IMR-90 (cell line): ENCODE results near the gene NPY1R. TPM values are rescaled to one million over a fixed set of nuclear protein-coding genes. Genes with fewer than 3 reads are reported as not detected.
A peak's percentile ranks its signal among the peaks of the same experiment; 100 is the strongest.

Experiments
- ATAC-seq: fragments of 200-7000 bp; cut with Tn5 transposase; 2 replicates; pipeline ENCODE4 v1.9.1; 2020; ENCODE audit warnings: low read depth, mild to moderate bottlenecking, moderate library complexity
- BruUV-seq: library from RNA; stranded (reverse); fragments of 400-500 nt; replicated peaks from 2 replicates; lab custom pipeline; 2021; lab: Mats Ljungman, UMichigan
- CTCF ChIA-PET: fragments of 300-600 bp; formaldehyde crosslinking; extraction: SDS; loops from one replicate; lab custom pipeline; 2021; ENCODE audit warnings: antibody characterized with exemption; lab: Yijun Ruan, JAX
- POLR2A ChIA-PET: fragments of 300-600 bp; sonication (Branson Sonifier 250); formaldehyde crosslinking; loops from one replicate; lab custom pipeline; 2022; ENCODE audit warnings: antibody characterized with exemption; ENCODE audit not compliant: unreplicated experiment; lab: Charles Lee
- DNase-seq: peaks from one replicate; pipeline ENCODE4 v3.0.0; 2013
- H2AFZ ChIP-seq: replicated peaks from 2 replicates; pipeline ENCODE3; 2013; ENCODE audit warnings: low read length, mild to moderate bottlenecking; ENCODE audit not compliant: poor library complexity
- H2AK5ac ChIP-seq: 2 replicates; pipeline ENCODE4 v1.6.1; 2013; ENCODE audit warnings: low read depth, low read length, inconsistent platforms
- H2AK9ac ChIP-seq: replicated peaks from 2 replicates; pipeline ENCODE3; 2013; ENCODE audit warnings: mild to moderate bottlenecking, low read depth, low read length, moderate library complexity; ENCODE audit not compliant: poor library complexity
- H2BK120ac ChIP-seq: 2 replicates; pipeline ENCODE4 v1.6.1; 2013; ENCODE audit warnings: low read depth, low read length, inconsistent platforms
- H2BK15ac ChIP-seq: 3 replicates; pipeline ENCODE4 v1.6.1; 2013; ENCODE audit warnings: low read depth, low read length, inconsistent platforms
- H2BK20ac ChIP-seq: 2 replicates; pipeline ENCODE4 v1.6.1; 2013; ENCODE audit warnings: low read depth, mild to moderate bottlenecking, inconsistent platforms, low read length, moderate library complexity
- H2BK5ac ChIP-seq: 2 replicates; pipeline ENCODE4 v1.6.1; 2013; ENCODE audit warnings: mild to moderate bottlenecking, low read depth, low read length, inconsistent platforms; ENCODE audit not compliant: poor library complexity, severe bottlenecking
- H3K14ac ChIP-seq: replicated peaks from 2 replicates; pipeline ENCODE4 v1.6.1; 2013; ENCODE audit warnings: low read depth, low read length, inconsistent platforms
- H3K18ac ChIP-seq: 2 replicates; pipeline ENCODE4 v1.6.1; 2013; ENCODE audit warnings: low read depth, low read length, control low read depth
- H3K23ac ChIP-seq: 2 replicates; pipeline ENCODE4 v1.6.1; 2013; ENCODE audit warnings: low read depth, low read length, inconsistent platforms
- H3K27ac ChIP-seq: 2 replicates; pipeline ENCODE4 v1.5.1; 2013; ENCODE audit warnings: mild to moderate bottlenecking, control low read depth, low read length; ENCODE audit not compliant: insufficient read depth
- H3K27me3 ChIP-seq: 2 replicates; pipeline ENCODE4 v1.6.1; 2013; ENCODE audit warnings: low read length; ENCODE audit not compliant: control insufficient read depth, insufficient read depth
- H3K36me3 ChIP-seq: 2 replicates; pipeline ENCODE4 v1.6.1; 2013; ENCODE audit warnings: low read length, mixed read lengths; ENCODE audit not compliant: control insufficient read depth, insufficient read depth
- H3K4ac ChIP-seq: 2 replicates; pipeline ENCODE4 v1.6.1; 2013; ENCODE audit warnings: low read depth, low read length, inconsistent platforms
- H3K4me1 ChIP-seq: 2 replicates; pipeline ENCODE4 v1.6.1; 2013; ENCODE audit warnings: low read length, mixed read lengths; ENCODE audit not compliant: control insufficient read depth, insufficient read depth
- H3K4me2 ChIP-seq: 2 replicates; pipeline ENCODE4 v1.6.1; 2013; ENCODE audit warnings: low read depth, mild to moderate bottlenecking, control low read depth, low read length, moderate library complexity
- H3K4me3 ChIP-seq: 2 replicates; pipeline ENCODE4 v1.5.1; 2013; ENCODE audit warnings: low read depth, mild to moderate bottlenecking, control low read depth, low read length, moderate library complexity; ENCODE audit not compliant: insufficient read depth
- H3K56ac ChIP-seq: 2 replicates; pipeline ENCODE4 v1.6.1; 2013; ENCODE audit warnings: low read length, inconsistent platforms; ENCODE audit not compliant: insufficient read depth; ENCODE audit errors: extremely low read depth
- H3K79me1 ChIP-seq, 2 experiments: 2 replicates each; pipeline ENCODE4 v1.6.1; 2013; ENCODE audit warnings: low read length in 2 of 2, inconsistent platforms in 1 of 2, low read depth in 1 of 2
- H3K9ac ChIP-seq: 2 replicates; pipeline ENCODE4 v1.6.1; 2013; ENCODE audit warnings: low read depth, low read length, control low read depth
- H3K9me1 ChIP-seq: 2 replicates; pipeline ENCODE4 v1.6.1; 2013; ENCODE audit warnings: low read length, inconsistent platforms; ENCODE audit not compliant: insufficient read depth
- H3K9me3 ChIP-seq: 2 replicates; pipeline ENCODE4 v1.6.1; 2013; ENCODE audit warnings: low read length; ENCODE audit not compliant: control insufficient read depth, insufficient read depth
- H4K20me1 ChIP-seq: 2 replicates; pipeline ENCODE4 v1.6.1; 2013; ENCODE audit warnings: low read length, inconsistent platforms; ENCODE audit not compliant: insufficient read depth
- H4K5ac ChIP-seq: 2 replicates; pipeline ENCODE4 v1.6.1; 2013; ENCODE audit warnings: mild to moderate bottlenecking, low read depth, low read length, control low read depth
- H4K8ac ChIP-seq, 2 experiments: 2 replicates each; pipeline ENCODE4 v1.6.1; 2013; ENCODE audit warnings: low read depth in 2 of 2, low read length in 2 of 2, control low read depth in 1 of 2, inconsistent platforms in 1 of 2
- H4K91ac ChIP-seq: 2 replicates; pipeline ENCODE4 v1.6.1; 2013; ENCODE audit warnings: low read depth, low read length, inconsistent platforms; ENCODE audit not compliant: insufficient read depth
- CEBPB ChIP-seq: IDR thresholded peaks from 2 replicates; pipeline ENCODE4 v1.6.1; 2012; ENCODE audit warnings: low read depth, low read length, improper control_type of control experiment
- MAZ ChIP-seq: IDR thresholded peaks from 2 replicates; pipeline ENCODE4 v1.6.1; 2012; ENCODE audit warnings: low read depth, mild to moderate bottlenecking, low read length, improper control_type of control experiment, moderate library complexity, borderline replicate concordance
- RAD21 ChIP-seq: IDR thresholded peaks from 2 replicates; pipeline ENCODE4 v1.6.1; 2012; ENCODE audit warnings: low read length, improper control_type of control experiment
- RCOR1 ChIP-seq: IDR thresholded peaks from 2 replicates; pipeline ENCODE4 v1.6.1; 2012; ENCODE audit warnings: mild to moderate bottlenecking, low read length, improper control_type of control experiment; ENCODE audit not compliant: insufficient replicate concordance
- SMC3 ChIP-seq: fragments of 150-350 bp; IDR thresholded peaks from 2 replicates; pipeline ENCODE4 v1.6.1; 2016; ENCODE audit warnings: low read depth, mild to moderate bottlenecking, antibody characterized with exemption, low read length, moderate library complexity
- WGBS, 2 experiments: methylation state at CpG; one replicate each; pipeline versions ENCODE4 v1.1.5 to v1.1.7; 2013; ENCODE audit warnings: missing lambda C conversion rate in 2 of 2; ENCODE audit not compliant: insufficient read length in 1 of 2; ENCODE audit errors: extremely low coverage in 2 of 2; 5-methylcytosine and 5-hydroxymethylcytosine counted together
- dilution Hi-C: fragments of 300-500 bp; cut with HindIII; formaldehyde crosslinking; loops from one replicate; pipeline ENCODE4 v1.14.3; 2018; ENCODE audit warnings: low sequenced_read_pairs; ENCODE audit not compliant: unreplicated experiment
- in situ Hi-C: fragments of 300-500 bp; cut with MboI; formaldehyde crosslinking; loops from 3 replicates; pipeline ENCODE4 v1.14.3; 2019; ENCODE audit warnings: low sequenced_read_pairs, inconsistent platforms, mixed read lengths
- intact Hi-C: fragments of 100-400 bp; cut with micrococcal nuclease; formaldehyde crosslinking; loops from 2 replicates; pipeline ENCODE4 v1.10.0; 2022
- polyA plus RNA-seq, 3 experiments: library from polyadenylated mRNA; depleted of rRNA; stranded (reverse); fragments of >200 nt; gene quantifications; 2 replicates each; pipeline ENCODE4 v1.2.3, GENCODE V29; 2012; ENCODE audit warnings: low replicate concordance in 1 of 3
- total RNA-seq: library from RNA; depleted of rRNA; stranded (reverse); fragments of >200 nt; gene quantifications from 2 replicates; pipeline ENCODE4 v1.2.3, GENCODE V29; 2012

NPY1R gene
- total and polyA plus RNA-seq, 2 of the 4 experiments (the other 2 are of a cell fraction), result under 0.01 TPM; not detected in 1

- TF ChIP-seq CEBPB (no peak), RAD21 (no peak)
These were observed 12.0 kb upstream of the NPY1R start (continued) for GRCh38 chr4:163344147-163345125.

GRCh38 chr4:163343604-163344146 lies 11.3 kb upstream of the NPY1R start, which contains the start of gene NPY5R:
TSS of gene NPY5R (plus strand) at chr4:163343892. CDS start at chr4:163350274, 6,382 bp downstream.
- ChIA-PET CTCF (interaction anchor here (0.6 kb wide), 1 partner anchor 778 kb away, joined by 3 read pairs; no protein-coding TSS in a partner anchor), POLR2A (no interaction called here)
- dilution Hi-C loops, result no loop called here
- Histone ChIP-seq H2AK5ac (no peak within 1 kb of the TSS), H2AFZ (peak within 1 kb of the TSS; percentile 32), H2AK9ac (no peak within 1 kb of the TSS), H3K27me3 (peaks cover 16% of the 10 kb centered on the region), H3K27ac (no peak within 1 kb of the TSS), H4K8ac (no peak within 1 kb of the TSS), H3K14ac (no peak within 1 kb of the TSS), H3K4me3 (no peak within 1 kb of the TSS), H3K79me1 (no peaks in the 10 kb centered on the region), H3K18ac (no peak within 1 kb of the TSS), H2BK20ac (no peak within 1 kb of the TSS), H3K4me1 (no peaks in the 10 kb centered on the region), H3K4ac (no peak within 1 kb of the TSS), H4K91ac (no peak within 1 kb of the TSS), H3K36me3 (no peaks in the 10 kb centered on the region), H2BK120ac (no peak within 1 kb of the TSS), H2BK15ac (no peak within 1 kb of the TSS), H3K9ac (no peak within 1 kb of the TSS), H3K56ac (no peak within 1 kb of the TSS), H3K4me2 (no peak within 1 kb of the TSS; the same call in 1 of the 2 replicates), H2BK5ac (no peak within 1 kb of the TSS), H4K5ac (no peak within 1 kb of the TSS), H3K9me3 (no peaks in the 10 kb centered on the region), H4K20me1 (no peaks in the 10 kb centered on the region), H3K9me1 (no peaks in the 10 kb centered on the region), H3K23ac (no peak within 1 kb of the TSS)
- ATAC-seq, result no peak
- 0% methylated on average over 8 of the region's 55 CpGs; no CpG with 5 or more reads in 1 of the 2 experiments for WGBS, 2 experiments
- no peak for DNase-seq
- in situ Hi-C loops, result no loop called here
- intact Hi-C loops, result no loop called here
- no peak for TF ChIP-seq SMC3
- no peak for TF ChIP-seq MAZ
- TF ChIP-seq RAD21, result no peak
- no peak for TF ChIP-seq RCOR1
- BruUV-seq, result no TSS peak
